ENCODE data around the gene NRXN3.

Gene NRXN3

GRCh38 chr14:79834868-79835267 is 1664.7 kb downstream of the NRXN3 start:
- POLR2A ChIA-PET: no interaction called here
- CTCF ChIA-PET: no interaction called here
- DNase-seq (ENCODE audit: low read depth, low spot score): no peak
- no peak overlapping the region for H3K4me3 ChIP-seq (ENCODE audit: low read depth, low read length)
- no peak for TF ChIP-seq CTCF (IDR thresholded peaks at IDR 0.05; ENCODE audit: insufficient read depth, low read length, missing control alignments)

GRCh38 chr14:79836577-79836976 is 1666.4 kb downstream of the NRXN3 start:
- CTCF ChIA-PET: no interaction called here
- TF ChIP-seq CTCF (IDR thresholded peaks at IDR 0.05; ENCODE audit: insufficient read depth, low read length, missing control alignments): no peak
- no peak overlapping the region for H3K4me3 ChIP-seq (ENCODE audit: low read depth, low read length)
- no peak for DNase-seq (ENCODE audit: low read depth, low spot score)
- POLR2A ChIA-PET: interaction anchor here (0.5 kb wide), 1 partner anchor 254 kb away, joined by 3 read pairs; no protein-coding TSS in a partner anchor

GRCh38 chr14:79837699-79838098 is 1667.5 kb downstream of the NRXN3 start:
- TF ChIP-seq CTCF (IDR thresholded peaks at IDR 0.05; ENCODE audit: insufficient read depth, low read length, missing control alignments): no peak
- DNase-seq (ENCODE audit: low read depth, low spot score): no peak

GRCh38 chr14:79840103-79840502 is 1669.9 kb downstream of the NRXN3 start:
- POLR2A ChIA-PET: no interaction called here

More at GRCh38 chr14:79837699-79838098, 1667.5 kb downstream of the NRXN3 start:
- CTCF ChIA-PET: no interaction called here
- POLR2A ChIA-PET: no interaction called here
- no peak overlapping the region for H3K4me3 ChIP-seq (ENCODE audit: low read depth, low read length)

GRCh38 chr14:79840831-79841230 is 1670.7 kb downstream of the NRXN3 start:
- no peak overlapping the region for H3K4me3 ChIP-seq (ENCODE audit: low read depth, low read length)
- no peak for DNase-seq (ENCODE audit: low read depth, low spot score)
- ChIA-PET POLR2A (no interaction called here), CTCF (interaction anchor here (1.6 kb wide), 1 partner anchor 10 kb away, joined by 4 read pairs; no protein-coding TSS in a partner anchor)
- TF ChIP-seq CTCF (IDR thresholded peaks at IDR 0.05; ENCODE audit: insufficient read depth, low read length, missing control alignments): no peak

More at GRCh38 chr14:79840103-79840502, 1669.9 kb downstream of the NRXN3 start:
- DNase-seq (ENCODE audit: low read depth, low spot score): no peak
- no peak overlapping the region for H3K4me3 ChIP-seq (ENCODE audit: low read depth, low read length)
- TF ChIP-seq CTCF (IDR thresholded peaks at IDR 0.05; ENCODE audit: insufficient read depth, low read length, missing control alignments): no peak
- CTCF ChIA-PET: interaction anchor here (0.7 to 1.6 kb wide), 2 partner anchors 10 to 11 kb away, joined by 4 to 5 read pairs; no protein-coding TSS in a partner anchor

- ChIA-PET CTCF (interaction anchor here (1.6 kb wide), 1 partner anchor 9 kb away, joined by 4 read pairs; no protein-coding TSS in a partner anchor), POLR2A (no interaction called here)
- no peak for TF ChIP-seq CTCF (IDR thresholded peaks at IDR 0.05; ENCODE audit: insufficient read depth, low read length, missing control alignments)
- H3K4me3 ChIP-seq (ENCODE audit: low read depth, low read length): no peak overlapping the region
- DNase-seq (ENCODE audit: low read depth, low spot score): no peak
Measured at GRCh38 chr14:79841433-79841832, 1671.3 kb downstream of the NRXN3 start.
